Sigmoid colon (tissue), 4 donors: ENCODE measurements around the gene TMEM74B.

ENCODE experiments used
- EP300 ChIP-seq, 4 donors: sonication (generic); formaldehyde crosslinking; IDR thresholded peaks; one replicate each; pipeline ENCODE4 v1.6.1; 2017; ENCODE audit warnings: antibody characterized with exemption in 4 of 4
- TF ChIP-seq, protein P1 (sequence below), 4 experiments: fragments of 450-650 bp in 3 of 4; fragments of 200-600 bp in 1 of 4; IDR thresholded peaks; one replicate each; pipeline ENCODE4 v1.5.1; 2016 to 2019; ENCODE audit warnings: antibody characterized with exemption in 4 of 4, mild to moderate bottlenecking in 3 of 4, moderate library complexity in 2 of 4

- TF ChIP-seq, protein P1, sequence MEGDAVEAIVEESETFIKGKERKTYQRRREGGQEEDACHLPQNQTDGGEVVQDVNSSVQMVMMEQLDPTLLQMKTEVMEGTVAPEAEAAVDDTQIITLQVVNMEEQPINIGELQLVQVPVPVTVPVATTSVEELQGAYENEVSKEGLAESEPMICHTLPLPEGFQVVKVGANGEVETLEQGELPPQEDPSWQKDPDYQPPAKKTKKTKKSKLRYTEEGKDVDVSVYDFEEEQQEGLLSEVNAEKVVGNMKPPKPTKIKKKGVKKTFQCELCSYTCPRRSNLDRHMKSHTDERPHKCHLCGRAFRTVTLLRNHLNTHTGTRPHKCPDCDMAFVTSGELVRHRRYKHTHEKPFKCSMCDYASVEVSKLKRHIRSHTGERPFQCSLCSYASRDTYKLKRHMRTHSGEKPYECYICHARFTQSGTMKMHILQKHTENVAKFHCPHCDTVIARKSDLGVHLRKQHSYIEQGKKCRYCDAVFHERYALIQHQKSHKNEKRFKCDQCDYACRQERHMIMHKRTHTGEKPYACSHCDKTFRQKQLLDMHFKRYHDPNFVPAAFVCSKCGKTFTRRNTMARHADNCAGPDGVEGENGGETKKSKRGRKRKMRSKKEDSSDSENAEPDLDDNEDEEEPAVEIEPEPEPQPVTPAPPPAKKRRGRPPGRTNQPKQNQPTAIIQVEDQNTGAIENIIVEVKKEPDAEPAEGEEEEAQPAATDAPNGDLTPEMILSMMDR (IDR thresholded peaks at IDR 0.05): no peak
- TF ChIP-seq EP300 (IDR thresholded peaks at IDR 0.05): no peak
These were observed 39.6 kb upstream of the TMEM74B start for GRCh38 chr20:1224205-1224890.
